Spleen (tissue), 7 donors: ENCODE measurements around the gene PRX.
A peak's percentile ranks its signal among the peaks of the same experiment; 100 is the strongest.

Source experiments
- CTCF ChIP-seq, 11 experiments: fragments of 200-600 bp in 7 of 11; fragments of 450-650 bp in 4 of 11; sonication (generic) in 4 of 11; IDR thresholded peaks in 8 of 11; conservative IDR thresholded peaks in 3 of 11; 1 replicate in 7 of 11; 2 replicates in 4 of 11; pipeline versions ENCODE4 v1.4.0 to v1.8.0; 2016 to 2021; ENCODE audit warnings: antibody characterized with exemption in 11 of 11, inconsistent platforms in 4 of 11, mild to moderate bottlenecking in 1 of 11
- POLR2AphosphoS5 ChIP-seq, 3 donors: sonication (generic); formaldehyde crosslinking; IDR thresholded peaks; one replicate each; pipeline ENCODE4 v1.5.1; 2017; ENCODE audit warnings: antibody characterized with exemption in 3 of 3
- donor health status: DM: no; HTN: no; CAD: no; lungs with moderate emphysema.
- donor health status: DM: no; HTN: no; CAD: no.
- donor health status: DM: no; HTN: no; CAD: no.

GRCh38 chr19:40443131-40443999 lies 30.2 kb upstream of the PRX start:
- peak; percentile 85 to 93 (median 90) for TF ChIP-seq POLR2AphosphoS5 (IDR thresholded peaks at IDR 0.05)
- TF ChIP-seq CTCF (IDR thresholded peaks at IDR 0.05 in 8 of 11, conservative IDR thresholded peaks at IDR 0.05 in 3 of 11): peak in 3 of 11 experiments; percentile 21 to 31 (median 26)
